Mononuclear cell (primary cell): ENCODE results near the gene SELENON. TPM values are rescaled to one million over a fixed set of nuclear protein-coding genes. Genes with fewer than 3 reads are reported as not detected.

Experiments used
- H3K27me3 ChIP-seq: 2 replicates; pipeline ENCODE4 v1.6.0; 2011; ENCODE audit warnings: low read length, control low read depth; ENCODE audit not compliant: insufficient read depth
- H3K4me1 ChIP-seq: 2 replicates; pipeline ENCODE4 v1.5.1; 2011; ENCODE audit warnings: mild to moderate bottlenecking, low read length, control low read depth; ENCODE audit not compliant: insufficient read depth
- H3K4me3 ChIP-seq: 2 replicates; pipeline ENCODE4 v1.5.1; 2011; ENCODE audit warnings: mild to moderate bottlenecking, low read length, moderate library complexity
- H3K9me3 ChIP-seq: 2 replicates; pipeline ENCODE4 v1.5.1; 2011; ENCODE audit warnings: low read depth, mild to moderate bottlenecking, control low read depth, low read length
- total RNA-seq: library from RNA; depleted of rRNA; stranded (reverse); fragments of >200 nt; gene quantifications from one replicate; pipeline ENCODE4 v1.2.3, GENCODE V29; 2012

The SELENON gene
- total RNA-seq, 1 donor = 13.4 TPM

GRCh38 chr1:25780318-25781129 lies 19.5 kb upstream of the SELENON start:
- H3K27me3 ChIP-seq = no peaks in the 10 kb centered on the region
- H3K4me1 ChIP-seq = peaks cover 5% of the 10 kb centered on the region
- H3K4me3 ChIP-seq = no peak overlapping the region
- no peaks in the 10 kb centered on the region for H3K9me3 ChIP-seq

- no peaks in the 10 kb centered on the region for H3K27me3 ChIP-seq
- no peaks in the 10 kb centered on the region for H3K9me3 ChIP-seq
- H3K4me1 ChIP-seq = no peaks in the 10 kb centered on the region
- no peak overlapping the region for H3K4me3 ChIP-seq
These were observed 18.9 kb upstream of the SELENON start for GRCh38 chr1:25781130-25781433.

- no peaks in the 10 kb centered on the region for H3K9me3 ChIP-seq
- H3K4me3 ChIP-seq = no peak overlapping the region
- no peaks in the 10 kb centered on the region for H3K4me1 ChIP-seq
- H3K27me3 ChIP-seq = no peaks in the 10 kb centered on the region
These were observed 17.3 kb upstream of the SELENON start for GRCh38 chr1:25782608-25783201.

GRCh38 chr1:25784575-25785051 lies 15.4 kb upstream of the SELENON start:
- H3K27me3 ChIP-seq = no peaks in the 10 kb centered on the region
- no peaks in the 10 kb centered on the region for H3K9me3 ChIP-seq
- H3K4me1 ChIP-seq = no peaks in the 10 kb centered on the region
- H3K4me3 ChIP-seq = no peak overlapping the region

- Histone ChIP-seq H3K9me3 (no peaks in the 10 kb centered on the region), H3K27me3 (no peaks in the 10 kb centered on the region), H3K4me1 (no peaks in the 10 kb centered on the region), H3K4me3 (no peak overlapping the region)
These were observed 14.5 kb upstream of the SELENON start for GRCh38 chr1:25785333-25786067.

GRCh38 chr1:25786887-25787759 lies 12.9 kb upstream of the SELENON start:
- no peaks in the 10 kb centered on the region for H3K9me3 ChIP-seq
- H3K27me3 ChIP-seq = no peaks in the 10 kb centered on the region
- no peak overlapping the region for H3K4me3 ChIP-seq
- no peaks in the 10 kb centered on the region for H3K4me1 ChIP-seq

- Histone ChIP-seq H3K9me3 (no peaks in the 10 kb centered on the region), H3K4me1 (no peaks in the 10 kb centered on the region)
These were observed 12.2 kb upstream of the SELENON start for GRCh38 chr1:25787760-25788166.

GRCh38 chr1:25790472-25790871 lies 9.5 kb upstream of the SELENON start:
- Histone ChIP-seq H3K27me3 (no peaks in the 10 kb centered on the region), H3K9me3 (no peaks in the 10 kb centered on the region), H3K4me1 (no peaks in the 10 kb centered on the region)

More at GRCh38 chr1:25787760-25788166, 12.2 kb upstream of the SELENON start:
- Histone ChIP-seq H3K4me3 (no peak overlapping the region), H3K27me3 (no peaks in the 10 kb centered on the region)

GRCh38 chr1:25792115-25792514 lies 7.9 kb upstream of the SELENON start:
- Histone ChIP-seq H3K9me3 (no peaks in the 10 kb centered on the region), H3K27me3 (no peaks in the 10 kb centered on the region), H3K4me1 (peaks cover 12% of the 10 kb centered on the region), H3K4me3 (no peak overlapping the region)

More at GRCh38 chr1:25790472-25790871, 9.5 kb upstream of the SELENON start:
- no peak overlapping the region for H3K4me3 ChIP-seq

GRCh38 chr1:25793585-25794170 lies 6.3 kb upstream of the SELENON start:
- H3K9me3 ChIP-seq = no peaks in the 10 kb centered on the region
- no peaks in the 10 kb centered on the region for H3K27me3 ChIP-seq
- peaks cover 18% of the 10 kb centered on the region for H3K4me1 ChIP-seq
- no peak overlapping the region for H3K4me3 ChIP-seq

GRCh38 chr1:25794325-25794724 lies 5.7 kb upstream of the SELENON start:
- peaks cover 21% of the 10 kb centered on the region for H3K4me1 ChIP-seq
- no peaks in the 10 kb centered on the region for H3K27me3 ChIP-seq
- no peaks in the 10 kb centered on the region for H3K9me3 ChIP-seq
- H3K4me3 ChIP-seq = no peak overlapping the region

- Histone ChIP-seq H3K27me3 (no peaks in the 10 kb centered on the region), H3K4me1 (peaks cover 26% of the 10 kb centered on the region)
These were observed 4.8 kb upstream of the SELENON start for GRCh38 chr1:25795211-25795610.

GRCh38 chr1:25795946-25796810 lies 3.8 kb upstream of the SELENON start:
- no peak overlapping the region for H3K4me3 ChIP-seq
- H3K27me3 ChIP-seq = no peaks in the 10 kb centered on the region
- H3K9me3 ChIP-seq = no peaks in the 10 kb centered on the region
- H3K4me1 ChIP-seq = peaks cover 34% of the 10 kb centered on the region

More at GRCh38 chr1:25795211-25795610, 4.8 kb upstream of the SELENON start:
- H3K4me3 ChIP-seq = no peak overlapping the region
- no peaks in the 10 kb centered on the region for H3K9me3 ChIP-seq
